K562 (cell line): ENCODE data around the gene IKZF3. TPM values are rescaled to one million over a fixed set of nuclear protein-coding genes. Genes with fewer than 3 reads are reported as not detected.

ENCODE experiments used
- CEBPZ ChIP-seq: fragments of 150-350 bp; IDR thresholded peaks from 2 replicates; pipeline ENCODE4 v1.6.1; 2014; ENCODE audit warnings: low read depth, mild to moderate bottlenecking, low read length, borderline replicate concordance
- CHD7 ChIP-seq: fragments of 200-600 bp; sonication (generic); IDR thresholded peaks from one replicate; pipeline ENCODE4 v1.6.1; 2012; ENCODE audit warnings: mild to moderate bottlenecking, low read depth, low read length, inconsistent platforms
- MCM2 ChIP-seq: fragments of 450-650 bp; IDR thresholded peaks from 2 replicates; pipeline ENCODE4 v1.6.1; 2017; ENCODE audit warnings: low read depth, mild to moderate bottlenecking
- MECOM ChIP-seq: fragments of 250-450 bp; sonication (Bioruptor Pico); IDR thresholded peaks from 2 replicates; pipeline ENCODE4 v1.8.0; 2022; ENCODE audit warnings: inconsistent platforms
- NCOA2 ChIP-seq, 2 experiments: fragments of 450-650 bp; IDR thresholded peaks; 2 replicates each; pipeline ENCODE4 v1.6.1; 2018; ENCODE audit warnings: mild to moderate bottlenecking in 2 of 2, moderate library complexity in 1 of 2; ENCODE audit not compliant: partially characterized antibody in 2 of 2
- NKRF ChIP-seq: fragments of 450-650 bp; IDR thresholded peaks from 2 replicates; pipeline ENCODE4 v1.6.1; 2016; ENCODE audit warnings: borderline replicate concordance
- SMAD4 ChIP-seq: fragments of 250-450 bp; sonication (Bioruptor Pico); conservative IDR thresholded peaks from 2 replicates; pipeline ENCODE4 v1.8.0; 2021; ENCODE audit warnings: inconsistent platforms, mild to moderate bottlenecking, moderate library complexity
- SRSF3 ChIP-seq: fragments of 200-400 bp; formaldehyde crosslinking; IDR thresholded peaks from 2 replicates; pipeline ENCODE4 v1.6.1; 2016; ENCODE audit warnings: mild to moderate bottlenecking, low read length, moderate library complexity; ENCODE audit not compliant: insufficient read depth
- ZNF134 ChIP-seq: fragments of 250-450 bp; sonication (Bioruptor Pico); conservative IDR thresholded peaks from 2 replicates; pipeline ENCODE4 v1.4.0; 2020
- ZNF431 ChIP-seq: sonication (generic); formaldehyde crosslinking; IDR thresholded peaks from 2 replicates; pipeline ENCODE4 v1.8.0; 2022; ENCODE audit warnings: mild to moderate bottlenecking, missing genetic modification reagents
- polyA plus RNA-seq, 8 experiments: library from polyadenylated mRNA; depleted of rRNA in 4 of 8; stranded (reverse) in 5 of 8; unstranded in 3 of 8; fragments of >200 nt; fragmentation: Nextera tagmentation in 2 of 8; fragmentation: Illumina TruSeq in 1 of 8; extraction: Ambion mirVana in 2 of 8; extraction: Trizol in 1 of 8; gene quantifications; 2 replicates each; pipeline versions ENCODE4 v1.2.1 to v1.2.3, GENCODE V29; 2011 to 2014; ENCODE audit warnings: inconsistent platforms in 1 of 8, missing spikeins in 1 of 8
- total RNA-seq, 7 experiments: library from RNA; depleted of rRNA in 6 of 7; stranded (reverse); fragments of >200 nt in 6 of 7; fragmentation: Illumina TruSeq in 2 of 7; extraction: Trizol in 2 of 7; gene quantifications; 2 replicates each; pipeline versions ENCODE4 v1.2.1 to v1.2.3, GENCODE V29; 2011 to 2021; ENCODE audit warnings: low replicate concordance in 1 of 7

The IKZF3 gene
- total and polyA plus RNA-seq, 9 of the 15 experiments (the other 6 are each of a cell fraction or from before 2014, with no cell fraction given) = 0.06 to 1.6 (median 0.62) TPM

GRCh38 chr17:39730095-39730921, 133.8 kb downstream of the IKZF3 start, which contains the start of gene MIEN1 (continued):
- no peak for TF ChIP-seq SMAD4 (CRISPR knock-in tag)
- TF ChIP-seq NKRF = peak; percentile 59
- no peak for TF ChIP-seq ZNF431 (CRISPR knock-in tag)
- TF ChIP-seq NCOA2 (IDR thresholded peaks at IDR 0.05; ENCODE audit: partially characterized antibody in 2 of 2) = no peak
- no peak for TF ChIP-seq ZNF134 (CRISPR knock-in tag)
- TF ChIP-seq CEBPZ = no peak
- TF ChIP-seq MECOM (CRISPR knock-in tag) = no peak
- no peak for TF ChIP-seq MCM2
- no peak for TF ChIP-seq CHD7
- TF ChIP-seq SRSF3 = no peak
